Cardiac fibroblast (primary cell): ENCODE data around the gene EDAR.

Source experiments
- DNase-seq, 2 donors: peaks; one replicate each; pipeline versions ENCODE4 v3.0.0 to v3.0.0-alpha.2; 2010; ENCODE audit warnings: low read depth in 2 of 2
- H3K4me3 ChIP-seq, 2 donors: replicated peaks in 1 of 2; 1 replicate in 1 of 2; 2 replicates in 1 of 2; pipeline ENCODE4 v1.5.1; 2011; ENCODE audit warnings: low read depth in 2 of 2, low read length in 2 of 2, mild to moderate bottlenecking in 2 of 2, moderate library complexity in 1 of 2
- TF ChIP-seq, protein P1 (sequence below): IDR thresholded peaks from one replicate; pipeline ENCODE4 v1.5.1; 2011; ENCODE audit warnings: low read depth, mild to moderate bottlenecking, low read length, inconsistent platforms

EDAR gene

DNA sequence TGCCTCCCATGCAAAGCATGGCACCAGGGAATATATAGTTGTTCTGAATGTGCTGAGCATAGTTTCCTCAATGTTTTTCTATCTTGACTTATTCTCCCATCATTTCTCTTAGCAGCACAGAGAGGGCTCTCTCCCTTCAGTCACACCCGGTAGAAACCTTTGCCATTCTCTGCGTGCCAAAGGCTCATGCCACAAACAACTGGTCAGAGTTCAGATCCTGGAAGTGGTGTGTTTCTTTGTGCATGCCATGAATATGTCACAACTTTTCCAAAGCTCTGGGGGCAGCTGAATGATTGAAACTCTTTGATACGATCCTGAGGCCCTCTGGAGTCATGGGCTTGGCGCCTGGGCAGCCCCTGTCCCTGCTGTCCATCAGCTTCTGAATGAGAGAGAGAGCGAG lies 28.0 kb upstream of the EDAR start:
- no peak overlapping the region for H3K4me3 ChIP-seq
- DNase-seq, result no peak
- TF ChIP-seq, protein P1, sequence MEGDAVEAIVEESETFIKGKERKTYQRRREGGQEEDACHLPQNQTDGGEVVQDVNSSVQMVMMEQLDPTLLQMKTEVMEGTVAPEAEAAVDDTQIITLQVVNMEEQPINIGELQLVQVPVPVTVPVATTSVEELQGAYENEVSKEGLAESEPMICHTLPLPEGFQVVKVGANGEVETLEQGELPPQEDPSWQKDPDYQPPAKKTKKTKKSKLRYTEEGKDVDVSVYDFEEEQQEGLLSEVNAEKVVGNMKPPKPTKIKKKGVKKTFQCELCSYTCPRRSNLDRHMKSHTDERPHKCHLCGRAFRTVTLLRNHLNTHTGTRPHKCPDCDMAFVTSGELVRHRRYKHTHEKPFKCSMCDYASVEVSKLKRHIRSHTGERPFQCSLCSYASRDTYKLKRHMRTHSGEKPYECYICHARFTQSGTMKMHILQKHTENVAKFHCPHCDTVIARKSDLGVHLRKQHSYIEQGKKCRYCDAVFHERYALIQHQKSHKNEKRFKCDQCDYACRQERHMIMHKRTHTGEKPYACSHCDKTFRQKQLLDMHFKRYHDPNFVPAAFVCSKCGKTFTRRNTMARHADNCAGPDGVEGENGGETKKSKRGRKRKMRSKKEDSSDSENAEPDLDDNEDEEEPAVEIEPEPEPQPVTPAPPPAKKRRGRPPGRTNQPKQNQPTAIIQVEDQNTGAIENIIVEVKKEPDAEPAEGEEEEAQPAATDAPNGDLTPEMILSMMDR, result no peak

DNA sequence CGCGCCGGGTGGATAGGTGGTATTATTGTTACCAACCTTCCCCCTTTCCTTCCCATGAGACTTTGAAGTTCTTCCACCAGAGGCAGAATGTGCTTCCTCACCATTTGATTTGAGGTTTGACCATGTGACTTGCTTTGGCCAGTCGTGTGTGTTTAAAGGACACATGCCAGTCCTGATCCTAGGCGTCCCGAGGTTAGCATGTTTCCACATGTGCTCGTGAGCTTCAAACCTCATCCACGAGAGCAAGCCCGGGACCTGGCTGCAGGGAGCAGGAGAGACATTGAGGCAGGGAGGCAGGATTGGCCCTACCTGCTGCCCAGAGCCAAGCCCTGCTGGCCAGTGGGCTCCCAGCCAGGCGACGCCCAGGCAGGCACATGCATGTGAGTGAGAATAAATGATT lies 27.4 kb upstream of the EDAR start:
- TF ChIP-seq, protein P1, result no peak
- DNase-seq, result no peak
- no peak overlapping the region for H3K4me3 ChIP-seq

DNA sequence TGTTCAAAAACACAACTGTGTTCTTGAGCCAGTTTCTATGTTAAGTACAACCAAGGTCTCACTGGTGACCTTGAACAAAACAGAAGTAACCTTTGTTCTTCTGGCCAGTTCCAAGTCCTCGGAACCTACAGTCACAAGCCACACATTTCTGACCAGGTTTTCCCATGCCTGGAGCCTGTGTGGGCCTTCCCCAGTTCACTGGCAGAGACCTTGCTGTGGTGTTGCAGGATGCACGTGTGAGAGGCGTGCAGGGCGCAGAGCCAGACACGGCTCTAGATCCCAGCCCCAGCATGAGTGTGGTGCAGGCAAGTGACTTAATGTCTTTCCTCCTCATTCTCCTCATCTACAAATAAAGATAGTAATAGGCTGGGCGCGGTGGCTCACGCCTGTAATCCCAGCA lies 25.5 kb upstream of the EDAR start:
- TF ChIP-seq, protein P1, result no peak
- H3K4me3 ChIP-seq, result no peak overlapping the region
- no peak for DNase-seq

DNA sequence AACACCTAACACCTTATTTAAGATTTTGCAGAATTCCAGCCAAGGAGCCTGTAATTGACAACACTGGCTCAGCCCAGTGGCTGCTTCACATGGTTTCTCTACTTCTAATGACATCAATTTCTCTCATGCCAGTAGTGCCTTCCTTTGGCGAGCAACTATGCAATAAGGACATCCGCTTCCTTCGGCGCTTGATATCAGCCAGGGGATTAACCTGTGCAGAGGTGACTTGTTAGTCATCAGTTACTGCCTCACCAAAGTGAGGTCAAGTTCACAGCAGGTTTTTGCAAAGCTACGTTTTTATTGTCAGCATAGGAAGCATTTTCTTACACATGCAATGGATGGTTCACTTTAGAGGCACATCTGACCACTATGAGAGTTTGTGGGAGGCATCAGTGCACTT lies 24.0 kb upstream of the EDAR start:
- DNase-seq, result no peak
- TF ChIP-seq, protein P1, result no peak
- no peak overlapping the region for H3K4me3 ChIP-seq

DNA sequence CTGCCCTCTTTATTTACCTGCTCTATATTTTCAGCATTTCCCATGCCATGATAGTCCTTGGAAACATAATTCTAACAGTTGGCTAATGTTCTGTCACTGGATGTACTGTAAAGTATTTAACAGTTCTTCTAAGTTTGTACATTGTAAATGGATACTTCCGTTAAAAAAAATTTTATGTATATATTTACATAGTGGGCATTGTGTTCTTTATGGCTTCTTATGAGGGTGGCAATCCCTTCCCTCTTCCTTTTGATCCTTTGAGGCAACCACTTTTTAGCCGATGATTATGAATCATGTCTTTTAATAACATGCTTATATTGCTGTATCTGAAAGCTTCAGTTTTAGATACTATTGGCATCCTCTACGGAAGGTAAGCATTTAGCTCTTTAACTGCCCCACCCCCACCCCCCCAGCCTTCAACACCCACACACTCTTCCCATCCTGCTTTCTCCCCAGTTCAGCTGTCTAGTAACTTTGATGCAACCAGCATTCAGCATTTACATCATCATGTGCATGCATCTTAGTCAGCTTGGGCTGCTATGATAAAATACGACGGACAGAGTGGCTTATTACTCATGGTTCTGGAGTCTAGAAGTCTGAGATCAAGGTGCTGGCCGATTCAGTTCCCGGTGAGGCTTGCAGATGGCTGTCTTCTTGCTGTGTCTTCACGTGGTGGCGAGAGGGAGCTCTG lies 21.0 kb upstream of the EDAR start:
- TF ChIP-seq, protein P1, result no peak
- peak; percentile 24 to 56 for DNase-seq
- no peak overlapping the region for H3K4me3 ChIP-seq

DNA sequence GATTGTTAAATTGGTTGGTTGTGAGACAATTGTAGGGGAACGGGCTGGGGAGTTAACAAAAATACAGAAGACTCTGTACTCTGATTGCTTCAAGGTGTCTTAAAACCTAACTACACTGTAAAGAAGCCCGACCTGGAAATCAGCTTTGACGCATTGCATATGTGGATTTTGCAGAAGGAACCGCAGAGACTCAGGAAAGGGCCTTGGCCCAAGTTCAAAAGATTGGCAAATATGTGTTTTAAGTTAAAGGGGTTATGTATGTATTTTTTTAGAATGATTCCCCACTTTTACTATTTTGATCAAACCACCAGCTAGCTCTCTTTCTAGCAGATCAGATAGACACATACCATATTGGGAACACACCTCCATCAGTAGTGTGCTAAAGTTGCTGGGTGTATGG lies 18.0 kb upstream of the EDAR start:
- H3K4me3 ChIP-seq, result no peak overlapping the region
- no peak for DNase-seq
- TF ChIP-seq, protein P1, result no peak

DNA sequence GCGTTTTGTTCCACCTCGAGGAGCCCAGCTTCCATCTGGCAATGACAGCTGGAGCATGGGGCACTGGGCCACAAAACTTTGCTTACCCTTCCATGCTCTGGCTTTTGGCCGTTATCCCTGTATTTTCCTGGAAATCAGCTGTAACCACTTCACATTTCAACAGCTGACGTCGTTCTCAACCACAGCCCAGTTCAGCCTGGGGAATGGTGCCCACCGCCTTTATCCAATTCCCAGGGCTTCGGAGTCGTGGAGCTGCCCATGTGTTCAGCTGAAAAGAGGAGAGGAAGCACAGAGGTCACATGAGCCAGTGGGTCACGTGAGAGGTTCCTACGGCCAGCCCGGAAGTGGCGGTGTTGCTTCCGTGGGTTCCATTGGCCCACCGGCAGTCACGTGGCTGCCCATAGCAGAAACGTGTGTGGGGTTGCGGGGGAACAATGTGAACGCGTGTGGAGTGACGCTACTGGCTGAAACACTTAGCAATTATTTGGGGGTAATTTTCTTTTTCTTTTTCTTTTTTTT lies 16.7 kb upstream of the EDAR start:
- no peak overlapping the region for H3K4me3 ChIP-seq
- peak in 1 of 2 donors; percentile 61 for DNase-seq
- TF ChIP-seq, protein P1, result no peak
